GM18951 (cell line): ENCODE measurements around the gene SLC13A1.
"Not testable (repeated sequence)": the region's sequence is repeated elsewhere in the genome, so short reads cannot be mapped to it uniquely, and the experiment has no call there.

Experiments
- POLR2A ChIP-seq: IDR thresholded peaks from 4 replicates; pipeline ENCODE4 v1.6.1; 2011; ENCODE audit warnings: mild to moderate bottlenecking; ENCODE audit not compliant: insufficient read length, insufficient read depth; ENCODE audit errors: extremely low read depth
- in situ Hi-C: fragments of 300-500 bp; cut with MboI; formaldehyde crosslinking; loops from one replicate; pipeline ENCODE4 v1.12.0; 2022; ENCODE audit warnings: low sequenced_read_pairs, mixed read lengths, inconsistent platforms; ENCODE audit not compliant: unreplicated experiment

SLC13A1 gene, protein sequence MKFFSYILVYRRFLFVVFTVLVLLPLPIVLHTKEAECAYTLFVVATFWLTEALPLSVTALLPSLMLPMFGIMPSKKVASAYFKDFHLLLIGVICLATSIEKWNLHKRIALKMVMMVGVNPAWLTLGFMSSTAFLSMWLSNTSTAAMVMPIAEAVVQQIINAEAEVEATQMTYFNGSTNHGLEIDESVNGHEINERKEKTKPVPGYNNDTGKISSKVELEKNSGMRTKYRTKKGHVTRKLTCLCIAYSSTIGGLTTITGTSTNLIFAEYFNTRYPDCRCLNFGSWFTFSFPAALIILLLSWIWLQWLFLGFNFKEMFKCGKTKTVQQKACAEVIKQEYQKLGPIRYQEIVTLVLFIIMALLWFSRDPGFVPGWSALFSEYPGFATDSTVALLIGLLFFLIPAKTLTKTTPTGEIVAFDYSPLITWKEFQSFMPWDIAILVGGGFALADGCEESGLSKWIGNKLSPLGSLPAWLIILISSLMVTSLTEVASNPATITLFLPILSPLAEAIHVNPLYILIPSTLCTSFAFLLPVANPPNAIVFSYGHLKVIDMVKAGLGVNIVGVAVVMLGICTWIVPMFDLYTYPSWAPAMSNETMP

DNA sequence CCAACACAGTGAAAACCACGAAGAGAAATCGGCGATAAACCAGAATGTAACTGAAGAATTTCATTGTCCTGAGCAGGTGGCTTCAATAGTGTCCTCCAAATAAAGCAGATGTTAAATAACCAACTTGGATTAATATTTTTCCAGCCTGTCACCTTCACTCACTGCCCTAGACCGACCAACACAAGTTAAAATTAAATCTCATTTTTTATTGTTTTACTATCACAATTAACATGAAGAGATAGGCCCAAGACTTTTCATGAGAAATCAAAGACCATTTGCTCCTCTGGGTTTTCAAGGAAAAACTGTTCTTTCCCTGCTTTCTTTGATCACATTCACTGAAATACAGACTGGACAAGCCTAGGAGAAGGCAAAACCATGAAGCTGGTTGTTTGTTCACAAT lies at the start of gene SLC13A1:
Gene SLC13A1, minus strand, starts transcription at position 87 of the 400 bp plus-strand sequence. Its CDS starts 23 bp downstream, at position 64.
- in situ Hi-C loops, result no loop called here
- no peak for TF ChIP-seq POLR2A

DNA sequence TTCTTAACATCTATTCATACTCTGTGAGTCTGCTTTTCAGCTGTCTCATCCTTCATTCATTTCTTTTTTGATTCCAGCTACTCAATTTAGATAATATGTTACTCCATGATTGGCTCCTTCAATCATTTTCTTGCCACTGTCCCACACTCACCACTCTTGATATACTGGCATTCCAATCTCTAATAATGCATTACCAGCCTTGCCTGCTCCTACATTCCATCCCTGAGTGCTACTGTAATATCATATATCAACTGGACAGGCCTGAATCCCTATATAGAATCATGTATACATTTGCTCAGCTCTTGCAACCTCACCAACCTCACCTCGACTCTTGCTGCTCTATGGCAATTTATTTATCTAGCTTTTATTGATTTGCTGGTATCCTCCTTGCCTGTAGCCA lies 45.0 kb upstream of the SLC13A1 start:
- no peak for TF ChIP-seq POLR2A
- in situ Hi-C loops, result no loop called here

DNA sequence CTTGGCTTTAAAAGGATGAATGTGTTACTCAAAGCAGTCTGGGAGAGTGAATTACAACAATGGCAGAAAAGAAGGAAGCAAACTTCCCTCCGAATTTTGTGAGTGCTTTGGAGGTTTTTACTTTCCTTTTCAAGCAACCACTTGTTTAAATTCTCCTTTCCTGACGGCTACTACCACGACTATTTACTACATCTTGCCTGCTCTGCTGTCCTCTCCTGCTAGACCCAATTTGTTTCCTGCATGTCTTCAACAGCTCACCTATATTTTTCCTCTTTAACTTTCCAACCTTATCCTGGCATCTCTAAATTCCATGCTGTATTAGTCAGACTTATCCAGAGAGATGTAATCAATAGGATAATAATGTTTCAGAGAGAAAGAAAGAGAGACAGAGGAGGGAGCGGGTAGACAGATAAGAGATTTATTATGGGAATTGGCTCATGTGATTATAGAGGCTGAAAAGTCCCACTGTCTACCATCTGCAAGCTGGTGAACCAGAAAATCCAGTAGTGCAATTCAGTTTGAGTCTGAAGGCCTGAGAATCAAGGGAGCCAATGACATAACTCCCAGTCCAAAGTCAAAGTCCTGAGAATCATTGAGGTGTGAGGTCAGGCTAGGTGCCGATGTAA lies 42.8 kb upstream of the SLC13A1 start:
- in situ Hi-C loops, result no loop called here
- no peak for TF ChIP-seq POLR2A

DNA sequence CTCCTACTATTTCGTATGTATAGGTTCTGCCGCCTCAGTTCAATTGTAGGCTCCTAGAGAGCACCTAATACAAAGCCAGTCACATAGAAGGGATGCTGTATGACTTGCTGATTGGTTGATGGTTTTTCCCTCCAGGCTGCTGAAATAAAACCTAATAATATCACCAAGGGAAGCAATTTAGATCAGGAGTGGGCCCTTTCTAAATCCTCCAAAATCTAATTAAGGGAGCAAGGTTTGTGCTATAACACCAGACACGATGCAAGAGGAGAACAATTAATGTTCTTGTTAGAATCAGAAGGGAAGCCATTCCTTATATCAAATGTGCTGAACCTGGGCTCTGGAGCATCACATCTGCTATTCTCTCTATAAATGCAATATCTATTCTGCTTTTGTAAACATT lies 42.0 kb upstream of the SLC13A1 start:
- in situ Hi-C loops, result no loop called here
- TF ChIP-seq POLR2A, result no peak

DNA sequence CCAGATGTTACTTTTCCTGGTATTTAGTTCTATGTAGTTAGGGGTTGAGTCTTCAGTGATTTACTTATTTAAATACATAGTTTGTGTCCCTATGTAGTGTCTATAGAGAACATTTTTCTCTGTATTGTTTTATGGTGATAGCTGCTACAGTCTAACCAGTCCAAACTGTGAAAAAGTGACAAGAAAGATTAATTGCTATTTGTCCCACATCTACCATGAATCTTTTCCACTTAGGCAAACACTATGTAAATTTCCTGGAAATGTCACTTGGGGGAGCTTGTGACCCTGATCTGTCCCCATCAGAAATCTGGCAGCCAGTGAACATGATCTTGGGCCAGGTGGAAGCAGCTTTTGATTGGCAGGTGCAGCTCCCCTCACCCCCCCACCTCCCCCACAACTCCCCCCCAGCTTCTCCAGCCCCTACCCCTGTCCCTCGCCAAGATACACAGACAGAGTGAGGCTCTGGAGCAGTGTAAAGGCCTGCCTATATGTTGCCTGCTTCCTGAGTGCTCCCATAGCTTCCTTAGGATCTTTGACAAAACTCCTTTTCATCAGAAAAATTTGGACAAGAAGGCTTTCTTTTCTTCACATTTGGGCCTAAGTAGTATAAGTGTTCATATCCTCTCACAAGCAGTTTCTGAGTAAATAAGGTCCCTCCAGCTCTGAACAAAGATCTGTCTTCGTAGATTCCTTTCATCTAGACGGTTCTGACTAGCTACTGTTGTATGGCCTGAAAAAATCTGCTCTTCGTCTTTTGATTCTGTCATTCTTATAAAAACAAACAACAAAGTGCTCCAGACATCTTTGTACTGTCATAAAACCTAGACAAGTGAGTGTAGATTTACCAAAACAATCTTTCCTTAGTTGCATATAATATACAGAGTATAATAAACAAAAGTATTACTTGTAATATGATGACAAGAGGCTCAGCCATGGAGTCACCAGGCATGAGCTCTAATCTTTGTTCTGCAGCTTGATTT lies 31.5 kb upstream of the SLC13A1 start:
- no peak for TF ChIP-seq POLR2A
- in situ Hi-C loops, result no loop called here

DNA sequence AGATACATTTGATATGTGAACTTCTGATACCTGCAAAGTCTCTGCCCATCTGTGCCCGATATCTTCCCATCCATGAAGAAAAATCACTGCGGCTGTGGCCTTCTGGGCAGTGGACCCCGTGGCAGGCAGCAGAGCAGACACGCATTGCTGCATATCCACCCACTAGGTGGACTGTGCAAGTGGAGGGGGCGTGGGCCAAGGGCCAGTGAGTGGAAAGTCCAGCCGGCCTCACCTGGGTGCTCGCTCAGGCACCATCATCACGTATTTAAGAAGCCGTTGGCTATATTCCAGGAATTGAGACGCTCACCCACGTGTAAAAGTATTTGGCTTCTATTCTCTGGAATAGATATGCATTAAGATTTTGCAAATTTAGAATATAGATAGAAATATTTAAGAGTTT lies 30.8 kb upstream of the SLC13A1 start:
- in situ Hi-C loops, result no loop called here
- TF ChIP-seq POLR2A, result no peak

DNA sequence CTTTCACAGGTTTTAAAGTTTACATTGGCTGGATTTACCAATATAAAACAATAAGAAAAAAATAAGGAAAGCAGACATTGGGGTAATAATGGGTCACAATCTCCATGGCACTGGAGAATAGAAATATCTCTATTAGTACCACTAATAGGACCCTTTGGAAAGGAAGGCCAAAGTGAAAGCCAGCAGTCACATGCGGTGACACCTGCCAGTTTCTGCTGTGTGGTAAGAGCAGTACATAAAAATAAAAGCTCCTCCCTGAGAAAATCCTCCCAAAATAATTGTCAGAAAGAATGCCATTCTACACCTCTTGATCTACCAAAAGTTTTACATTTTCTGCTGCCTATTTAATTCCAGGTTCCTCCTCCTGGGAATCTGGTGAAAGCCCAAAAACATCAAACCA lies 30.4 kb upstream of the SLC13A1 start:
- in situ Hi-C loops, result no loop called here
- TF ChIP-seq POLR2A, result no peak

DNA sequence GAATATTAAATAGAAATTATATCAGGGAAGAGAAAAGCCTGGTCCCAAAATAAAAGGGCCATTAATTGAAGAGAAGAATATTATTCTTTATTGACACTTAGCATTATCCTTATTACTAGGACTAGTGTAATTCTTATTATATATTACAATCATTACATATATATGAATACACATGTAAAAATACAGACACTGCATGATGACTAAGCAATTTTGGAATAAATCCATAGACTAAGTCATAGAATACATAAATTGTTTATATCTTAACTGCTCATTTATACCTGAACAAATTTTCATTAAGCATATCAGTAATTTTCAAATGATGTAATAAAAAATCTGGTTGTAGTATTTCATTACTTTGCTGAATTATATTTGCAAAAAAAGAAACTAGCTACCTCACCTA lies 29.7 kb upstream of the SLC13A1 start:
- TF ChIP-seq POLR2A, result no peak
- in situ Hi-C loops, result no loop called here

DNA sequence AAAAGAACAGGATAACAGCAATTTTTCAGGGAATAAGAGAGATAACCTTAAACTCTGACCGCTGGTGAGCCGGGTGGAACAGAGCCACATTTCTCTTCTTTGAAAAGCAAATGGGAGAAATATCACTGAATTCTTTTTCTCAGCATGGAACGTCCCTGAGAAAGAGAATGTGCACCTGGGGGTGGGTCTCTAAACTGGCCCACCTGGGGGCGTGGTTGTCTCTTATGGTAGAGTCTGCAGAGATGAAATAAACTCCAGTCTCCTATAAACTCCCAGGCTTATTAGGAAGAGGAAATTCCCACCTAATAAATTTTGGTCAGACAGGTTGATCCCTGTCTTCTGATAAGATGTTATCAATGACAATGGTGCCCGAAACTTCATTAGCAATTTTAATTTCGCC lies 27.9 kb upstream of the SLC13A1 start:
- in situ Hi-C loops, result not testable (repeated sequence)

DNA sequence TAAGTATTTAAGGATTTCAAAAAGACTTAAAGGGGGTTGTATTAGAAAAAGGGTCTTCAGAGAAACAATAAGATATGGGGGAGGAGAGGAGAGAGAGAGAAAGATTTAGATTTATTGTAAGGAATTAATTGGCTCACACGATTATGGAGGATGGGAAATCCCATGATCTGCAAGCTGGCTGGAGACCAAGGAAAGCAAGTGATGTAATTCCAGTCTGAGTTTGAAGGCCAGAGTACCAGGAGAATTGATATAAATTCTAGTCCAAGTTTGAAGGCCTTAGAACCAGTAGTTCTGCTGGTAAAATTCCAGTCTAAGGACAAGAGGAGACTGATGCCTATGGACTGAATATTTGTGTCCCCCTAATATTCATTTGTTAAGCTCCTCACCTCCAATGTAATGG lies 20.6 kb upstream of the SLC13A1 start:
- TF ChIP-seq POLR2A, result no peak
- in situ Hi-C loops, result no loop called here

DNA sequence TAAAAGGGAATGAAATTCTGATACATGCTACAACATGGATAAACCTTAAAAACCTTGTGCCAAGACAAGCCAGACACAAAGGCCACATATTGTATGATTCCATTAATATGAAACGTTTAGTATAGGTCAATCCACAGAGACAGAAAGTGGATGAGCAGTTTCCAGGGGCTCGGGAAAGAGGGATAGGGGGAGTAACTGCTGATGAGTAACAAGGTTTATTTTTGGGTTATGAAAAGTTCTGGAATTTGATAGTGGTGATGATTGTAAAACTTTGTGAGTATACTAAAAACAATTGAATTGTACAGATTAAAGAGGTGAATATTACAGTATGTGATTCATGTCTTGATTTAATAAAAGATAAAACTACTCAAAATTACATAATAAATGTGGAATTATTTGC lies 19.1 kb upstream of the SLC13A1 start:
- no peak for TF ChIP-seq POLR2A
- in situ Hi-C loops, result no loop called here

DNA sequence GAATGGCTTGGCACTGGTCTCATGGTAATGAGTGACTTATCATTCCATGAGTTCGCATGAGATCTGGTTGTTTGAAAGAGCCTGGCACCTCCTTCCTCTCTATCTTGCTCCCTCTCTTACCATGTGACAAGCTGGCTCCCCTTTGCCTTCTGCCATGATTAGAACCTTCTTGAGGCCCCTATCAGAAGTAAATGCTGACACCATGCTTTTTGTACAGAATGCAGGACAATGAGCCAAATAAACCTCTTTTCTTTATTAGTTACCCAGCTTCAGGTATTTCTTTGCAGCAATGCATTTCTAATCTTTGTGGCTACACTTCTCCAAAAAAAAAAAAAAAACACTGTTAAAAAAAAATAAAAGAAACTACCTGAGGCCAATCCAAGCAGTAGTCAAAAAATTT lies 17.1 kb upstream of the SLC13A1 start:
- in situ Hi-C loops, result no loop called here
- TF ChIP-seq POLR2A, result no peak

DNA sequence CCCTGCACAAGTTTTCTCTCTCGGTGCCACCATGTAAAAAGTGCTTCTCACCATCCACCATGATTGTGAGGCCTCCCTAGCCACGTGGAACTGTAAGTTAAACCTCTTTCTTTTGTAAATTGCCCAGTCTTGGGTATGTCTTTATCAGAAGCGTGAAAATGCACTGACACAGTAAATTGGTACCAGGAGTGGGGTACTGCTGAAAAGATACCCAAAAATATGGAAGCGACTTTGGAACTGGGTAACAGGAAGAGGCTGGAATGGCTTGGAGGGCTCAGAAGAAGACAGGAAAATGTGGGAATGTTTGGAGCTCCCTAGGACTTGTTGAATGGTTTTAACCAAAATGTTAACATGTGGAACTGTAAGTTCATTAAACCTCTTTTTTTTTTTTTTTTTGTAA lies 15.6 kb upstream of the SLC13A1 start:
- in situ Hi-C loops, result no loop called here
- TF ChIP-seq POLR2A, result no peak
